Effector memory CD8-positive, alpha-beta T cell (primary cell): Measurements from ENCODE around the gene XRN1.

Source experiments
- ATAC-seq: fragments of 150-1000 bp; cut with Tn5 transposase; replicated peaks from 2 replicates; pipeline ENCODE4 v1.10.0; 2021; ENCODE audit warnings: mild to moderate bottlenecking, moderate library complexity
- DNase-seq, 3 experiments: peaks; one replicate each; pipeline ENCODE4 v3.0.0; 2021
- H3K27ac Mint-ChIP-seq, 2 donors: one replicate each; pipeline ENCODE4 v1.8.0; 2022; ENCODE audit warnings: mild to moderate bottlenecking in 2 of 2, mixed read lengths in 2 of 2, moderate library complexity in 2 of 2
- H3K27me3 Mint-ChIP-seq, 2 donors: one replicate each; pipeline ENCODE4 v1.8.0; 2022; ENCODE audit warnings: mixed read lengths in 2 of 2
- H3K36me3 Mint-ChIP-seq: one replicate; pipeline ENCODE4 v1.8.0; 2022; ENCODE audit warnings: mild to moderate bottlenecking, moderate library complexity, mixed read lengths; ENCODE audit not compliant: insufficient read depth
- H3K4me1 Mint-ChIP-seq, 2 donors: one replicate each; pipeline ENCODE4 v1.8.0; 2022; ENCODE audit warnings: low read depth in 2 of 2, mixed read lengths in 2 of 2
- H3K4me3 Mint-ChIP-seq, 2 donors: one replicate each; pipeline ENCODE4 v1.8.0; 2022; ENCODE audit warnings: mild to moderate bottlenecking in 2 of 2, mixed read lengths in 2 of 2, moderate library complexity in 2 of 2
- H3K9me3 Mint-ChIP-seq, 2 donors: one replicate each; pipeline ENCODE4 v1.8.0; 2022; ENCODE audit warnings: mixed read lengths in 2 of 2

The XRN1 gene

GRCh38 chr3:142287866-142288638, 159.8 kb downstream of the XRN1 start:
- no peak overlapping the region for H3K27ac Mint-ChIP-seq
- H3K36me3 Mint-ChIP-seq, result peaks cover 8% of the 10 kb centered on the region
- no peak overlapping the region for H3K4me3 Mint-ChIP-seq
- ATAC-seq (no peak), DNase-seq (no peak)
- no peaks in the 10 kb centered on the region for H3K4me1 Mint-ChIP-seq
- H3K9me3 Mint-ChIP-seq, result no peaks in the 10 kb centered on the region
- H3K27me3 Mint-ChIP-seq, result no peaks in the 10 kb centered on the region

- Mint-ChIP-seq H3K36me3 (peaks cover 1% of the 10 kb centered on the region), H3K27me3 (no peaks in the 10 kb centered on the region), H3K4me1 (peaks cover 1 to 2% of the 10 kb centered on the region in 2 donors), H3K9me3 (no peaks in the 10 kb centered on the region), H3K27ac (no peak overlapping the region), H3K4me3 (no peak overlapping the region)
- DNase-seq (no peak), ATAC-seq (no peak)
These were observed 162.7 kb downstream of the XRN1 start for GRCh38 chr3:142285083-142285517.

GRCh38 chr3:142282503-142282902, 165.3 kb downstream of the XRN1 start:
- Mint-ChIP-seq H3K27me3 (no peaks in the 10 kb centered on the region), H3K36me3 (no peaks in the 10 kb centered on the region), H3K27ac (no peak overlapping the region), H3K4me3 (no peak overlapping the region), H3K9me3 (no peaks in the 10 kb centered on the region), H3K4me1 (peaks cover 10 to 11% of the 10 kb centered on the region in 2 donors)
- DNase-seq, result no peak
- ATAC-seq, result no peak

- peaks cover 10 to 17% of the 10 kb centered on the region in 2 donors for H3K4me1 Mint-ChIP-seq
- H3K27ac Mint-ChIP-seq, result no peak overlapping the region
- ATAC-seq, result no peak
- DNase-seq, result no peak
- H3K9me3 Mint-ChIP-seq, result no peaks in the 10 kb centered on the region
- H3K4me3 Mint-ChIP-seq, result no peak overlapping the region
- H3K36me3 Mint-ChIP-seq, result no peaks in the 10 kb centered on the region
- no peaks in the 10 kb centered on the region for H3K27me3 Mint-ChIP-seq
These were observed 166.4 kb downstream of the XRN1 start for GRCh38 chr3:142281474-142281873.

- DNase-seq (peak; percentile 38 to 56 (median 46)), ATAC-seq (peak; percentile 93)
- H3K36me3 Mint-ChIP-seq, result no peaks in the 10 kb centered on the region
- no peaks in the 10 kb centered on the region for H3K9me3 Mint-ChIP-seq
- H3K27ac Mint-ChIP-seq, result peak overlapping the region in 1 of 2 donors; percentile 25
- no peak overlapping the region for H3K4me3 Mint-ChIP-seq
- H3K27me3 Mint-ChIP-seq, result no peaks in the 10 kb centered on the region
- H3K4me1 Mint-ChIP-seq, result peaks cover 19 to 28% of the 10 kb centered on the region in 2 donors
These were observed 167.8 kb downstream of the XRN1 start for GRCh38 chr3:142279965-142280590.

- peaks cover 0 to 2% of the 10 kb centered on the region in 2 donors for H3K9me3 Mint-ChIP-seq
- H3K4me1 Mint-ChIP-seq, result peaks cover 25 to 40% of the 10 kb centered on the region in 2 donors
- no peaks in the 10 kb centered on the region for H3K36me3 Mint-ChIP-seq
- DNase-seq (no peak), ATAC-seq (no peak)
- H3K27me3 Mint-ChIP-seq, result no peaks in the 10 kb centered on the region
- H3K4me3 Mint-ChIP-seq, result no peak overlapping the region
- no peak overlapping the region for H3K27ac Mint-ChIP-seq
These were observed 169.4 kb downstream of the XRN1 start for GRCh38 chr3:142278451-142278850.

- Mint-ChIP-seq H3K9me3 (peaks cover 0 to 2% of the 10 kb centered on the region in 2 donors), H3K27ac (peak overlapping the region; percentile 19 to 60), H3K4me3 (no peak overlapping the region), H3K27me3 (no peaks in the 10 kb centered on the region), H3K36me3 (no peaks in the 10 kb centered on the region), H3K4me1 (peaks cover 31 to 46% of the 10 kb centered on the region in 2 donors)
- DNase-seq, result no peak
- ATAC-seq, result no peak
These were observed 171.1 kb downstream of the XRN1 start for GRCh38 chr3:142276781-142277180.

GRCh38 chr3:142275856-142276255, 172.0 kb downstream of the XRN1 start:
- peak overlapping the region; percentile 55 to 70 for H3K27ac Mint-ChIP-seq
- ATAC-seq, result no peak
- no peaks in the 10 kb centered on the region for H3K27me3 Mint-ChIP-seq
- no peak for DNase-seq
- H3K4me3 Mint-ChIP-seq, result peak overlapping the region; percentile 17 to 54
- H3K36me3 Mint-ChIP-seq, result no peaks in the 10 kb centered on the region
- H3K9me3 Mint-ChIP-seq, result peaks cover 0 to 2% of the 10 kb centered on the region in 2 donors
- H3K4me1 Mint-ChIP-seq, result peaks cover 34 to 54% of the 10 kb centered on the region in 2 donors

- Mint-ChIP-seq H3K27ac (peak overlapping the region; percentile 55 to 70), H3K4me3 (peak overlapping the region in 1 of 2 donors; percentile 54), H3K36me3 (peaks cover 4% of the 10 kb centered on the region), H3K9me3 (peaks cover 0 to 2% of the 10 kb centered on the region in 2 donors), H3K27me3 (no peaks in the 10 kb centered on the region), H3K4me1 (peaks cover 40 to 59% of the 10 kb centered on the region in 2 donors)
- DNase-seq (no peak), ATAC-seq (no peak)
These were observed 172.9 kb downstream of the XRN1 start for GRCh38 chr3:142274908-142275307.

- peak overlapping the region in 1 of 2 donors; percentile 0 for H3K27ac Mint-ChIP-seq
- H3K27me3 Mint-ChIP-seq, result no peaks in the 10 kb centered on the region
- no peak overlapping the region for H3K4me3 Mint-ChIP-seq
- DNase-seq, result no peak
- peaks cover 4% of the 10 kb centered on the region for H3K36me3 Mint-ChIP-seq
- H3K9me3 Mint-ChIP-seq, result peaks cover 0 to 2% of the 10 kb centered on the region in 2 donors
- H3K4me1 Mint-ChIP-seq, result peaks cover 34 to 60% of the 10 kb centered on the region in 2 donors
- ATAC-seq, result no peak
These were observed 174.3 kb downstream of the XRN1 start for GRCh38 chr3:142273501-142273900.

GRCh38 chr3:142272200-142272891, 175.5 kb downstream of the XRN1 start:
- no peak for ATAC-seq
- no peak for DNase-seq
- H3K4me3 Mint-ChIP-seq, result no peak overlapping the region
- peaks cover 4% of the 10 kb centered on the region for H3K36me3 Mint-ChIP-seq
- peaks cover 34 to 66% of the 10 kb centered on the region in 2 donors for H3K4me1 Mint-ChIP-seq
- H3K27ac Mint-ChIP-seq, result peak overlapping the region; percentile 65 to 73
- H3K9me3 Mint-ChIP-seq, result peaks cover 0 to 2% of the 10 kb centered on the region in 2 donors
- H3K27me3 Mint-ChIP-seq, result no peaks in the 10 kb centered on the region

- DNase-seq (peak; percentile 37 to 46 (median 42)), ATAC-seq (peak; percentile 86)
- Mint-ChIP-seq H3K4me3 (peak overlapping the region; percentile 51 to 62), H3K4me1 (peaks cover 29 to 52% of the 10 kb centered on the region in 2 donors), H3K27me3 (no peaks in the 10 kb centered on the region), H3K27ac (peak overlapping the region; percentile 89 to 93), H3K9me3 (peaks cover 0 to 2% of the 10 kb centered on the region in 2 donors), H3K36me3 (peaks cover 4% of the 10 kb centered on the region)
These were observed 177.4 kb downstream of the XRN1 start for GRCh38 chr3:142270407-142270806.

- ATAC-seq, result peak; percentile 58
These were observed 178.1 kb downstream of the XRN1 start for GRCh38 chr3:142269767-142270166.

More at GRCh38 chr3:142269767-142270166, 178.1 kb downstream of the XRN1 start:
- DNase-seq, result peak in 1 of 3 experiments; percentile 5
- Mint-ChIP-seq H3K9me3 (peaks cover 0 to 2% of the 10 kb centered on the region in 2 donors), H3K27me3 (no peaks in the 10 kb centered on the region), H3K4me1 (peaks cover 27 to 45% of the 10 kb centered on the region in 2 donors), H3K27ac (peak overlapping the region; percentile 89 to 93), H3K4me3 (peak overlapping the region; percentile 51 to 62), H3K36me3 (peaks cover 4% of the 10 kb centered on the region)
